IMR-90 (cell line): Measurements from ENCODE around the gene ESAM. TPM values are rescaled to one million over a fixed set of nuclear protein-coding genes. Genes with fewer than 3 reads are reported as not detected.

ENCODE experiments used
- ATAC-seq: fragments of 200-7000 bp; cut with Tn5 transposase; 2 replicates; pipeline ENCODE4 v1.9.1; 2020; ENCODE audit warnings: low read depth, mild to moderate bottlenecking, moderate library complexity
- BruUV-seq: library from RNA; stranded (reverse); fragments of 400-500 nt; replicated peaks from 2 replicates; lab custom pipeline; 2021; lab: Mats Ljungman, UMichigan
- CTCF ChIA-PET: fragments of 300-600 bp; formaldehyde crosslinking; extraction: SDS; loops from one replicate; lab custom pipeline; 2021; ENCODE audit warnings: antibody characterized with exemption; lab: Yijun Ruan, JAX
- POLR2A ChIA-PET: fragments of 300-600 bp; sonication (Branson Sonifier 250); formaldehyde crosslinking; loops from one replicate; lab custom pipeline; 2022; ENCODE audit warnings: antibody characterized with exemption; ENCODE audit not compliant: unreplicated experiment; lab: Charles Lee
- DNase-seq: peaks from one replicate; pipeline ENCODE4 v3.0.0; 2013
- H2AFZ ChIP-seq: replicated peaks from 2 replicates; pipeline ENCODE3; 2013; ENCODE audit warnings: low read length, mild to moderate bottlenecking; ENCODE audit not compliant: poor library complexity
- H2AK5ac ChIP-seq: 2 replicates; pipeline ENCODE4 v1.6.1; 2013; ENCODE audit warnings: low read depth, low read length, inconsistent platforms
- H2AK9ac ChIP-seq: replicated peaks from 2 replicates; pipeline ENCODE3; 2013; ENCODE audit warnings: mild to moderate bottlenecking, low read depth, low read length, moderate library complexity; ENCODE audit not compliant: poor library complexity
- H2BK120ac ChIP-seq: 2 replicates; pipeline ENCODE4 v1.6.1; 2013; ENCODE audit warnings: low read depth, low read length, inconsistent platforms
- H2BK15ac ChIP-seq: 3 replicates; pipeline ENCODE4 v1.6.1; 2013; ENCODE audit warnings: low read depth, low read length, inconsistent platforms
- H2BK20ac ChIP-seq: 2 replicates; pipeline ENCODE4 v1.6.1; 2013; ENCODE audit warnings: low read depth, mild to moderate bottlenecking, inconsistent platforms, low read length, moderate library complexity
- H2BK5ac ChIP-seq: 2 replicates; pipeline ENCODE4 v1.6.1; 2013; ENCODE audit warnings: mild to moderate bottlenecking, low read depth, low read length, inconsistent platforms; ENCODE audit not compliant: poor library complexity, severe bottlenecking
- H3K14ac ChIP-seq: replicated peaks from 2 replicates; pipeline ENCODE4 v1.6.1; 2013; ENCODE audit warnings: low read depth, low read length, inconsistent platforms
- H3K18ac ChIP-seq: 2 replicates; pipeline ENCODE4 v1.6.1; 2013; ENCODE audit warnings: low read depth, low read length, control low read depth
- H3K23ac ChIP-seq: 2 replicates; pipeline ENCODE4 v1.6.1; 2013; ENCODE audit warnings: low read depth, low read length, inconsistent platforms
- H3K27ac ChIP-seq: 2 replicates; pipeline ENCODE4 v1.5.1; 2013; ENCODE audit warnings: mild to moderate bottlenecking, control low read depth, low read length; ENCODE audit not compliant: insufficient read depth
- H3K27me3 ChIP-seq: 2 replicates; pipeline ENCODE4 v1.6.1; 2013; ENCODE audit warnings: low read length; ENCODE audit not compliant: control insufficient read depth, insufficient read depth
- H3K36me3 ChIP-seq: 2 replicates; pipeline ENCODE4 v1.6.1; 2013; ENCODE audit warnings: low read length, mixed read lengths; ENCODE audit not compliant: control insufficient read depth, insufficient read depth
- H3K4ac ChIP-seq: 2 replicates; pipeline ENCODE4 v1.6.1; 2013; ENCODE audit warnings: low read depth, low read length, inconsistent platforms
- H3K4me1 ChIP-seq: 2 replicates; pipeline ENCODE4 v1.6.1; 2013; ENCODE audit warnings: low read length, mixed read lengths; ENCODE audit not compliant: control insufficient read depth, insufficient read depth
- H3K4me2 ChIP-seq: 2 replicates; pipeline ENCODE4 v1.6.1; 2013; ENCODE audit warnings: low read depth, mild to moderate bottlenecking, control low read depth, low read length, moderate library complexity
- H3K4me3 ChIP-seq: 2 replicates; pipeline ENCODE4 v1.5.1; 2013; ENCODE audit warnings: low read depth, mild to moderate bottlenecking, control low read depth, low read length, moderate library complexity; ENCODE audit not compliant: insufficient read depth
- H3K56ac ChIP-seq: 2 replicates; pipeline ENCODE4 v1.6.1; 2013; ENCODE audit warnings: low read length, inconsistent platforms; ENCODE audit not compliant: insufficient read depth; ENCODE audit errors: extremely low read depth
- H3K79me1 ChIP-seq, 2 experiments: 2 replicates each; pipeline ENCODE4 v1.6.1; 2013; ENCODE audit warnings: low read length in 2 of 2, inconsistent platforms in 1 of 2, low read depth in 1 of 2
- H3K9ac ChIP-seq: 2 replicates; pipeline ENCODE4 v1.6.1; 2013; ENCODE audit warnings: low read depth, low read length, control low read depth
- H3K9me1 ChIP-seq: 2 replicates; pipeline ENCODE4 v1.6.1; 2013; ENCODE audit warnings: low read length, inconsistent platforms; ENCODE audit not compliant: insufficient read depth
- H3K9me3 ChIP-seq: 2 replicates; pipeline ENCODE4 v1.6.1; 2013; ENCODE audit warnings: low read length; ENCODE audit not compliant: control insufficient read depth, insufficient read depth
- H4K20me1 ChIP-seq: 2 replicates; pipeline ENCODE4 v1.6.1; 2013; ENCODE audit warnings: low read length, inconsistent platforms; ENCODE audit not compliant: insufficient read depth
- H4K5ac ChIP-seq: 2 replicates; pipeline ENCODE4 v1.6.1; 2013; ENCODE audit warnings: mild to moderate bottlenecking, low read depth, low read length, control low read depth
- H4K8ac ChIP-seq, 2 experiments: 2 replicates each; pipeline ENCODE4 v1.6.1; 2013; ENCODE audit warnings: low read depth in 2 of 2, low read length in 2 of 2, control low read depth in 1 of 2, inconsistent platforms in 1 of 2
- H4K91ac ChIP-seq: 2 replicates; pipeline ENCODE4 v1.6.1; 2013; ENCODE audit warnings: low read depth, low read length, inconsistent platforms; ENCODE audit not compliant: insufficient read depth
- RAD21 ChIP-seq: IDR thresholded peaks from 2 replicates; pipeline ENCODE4 v1.6.1; 2012; ENCODE audit warnings: low read length, improper control_type of control experiment
- WGBS, 2 experiments: methylation state at CpG; one replicate each; pipeline versions ENCODE4 v1.1.5 to v1.1.7; 2013; ENCODE audit warnings: missing lambda C conversion rate in 2 of 2; ENCODE audit not compliant: insufficient read length in 1 of 2; ENCODE audit errors: extremely low coverage in 2 of 2; 5-methylcytosine and 5-hydroxymethylcytosine counted together
- dilution Hi-C: fragments of 300-500 bp; cut with HindIII; formaldehyde crosslinking; loops from one replicate; pipeline ENCODE4 v1.14.3; 2018; ENCODE audit warnings: low sequenced_read_pairs; ENCODE audit not compliant: unreplicated experiment
- in situ Hi-C: fragments of 300-500 bp; cut with MboI; formaldehyde crosslinking; loops from 3 replicates; pipeline ENCODE4 v1.14.3; 2019; ENCODE audit warnings: low sequenced_read_pairs, inconsistent platforms, mixed read lengths
- intact Hi-C: fragments of 100-400 bp; cut with micrococcal nuclease; formaldehyde crosslinking; loops from 2 replicates; pipeline ENCODE4 v1.10.0; 2022
- polyA plus RNA-seq, 3 experiments: library from polyadenylated mRNA; depleted of rRNA; stranded (reverse); fragments of >200 nt; gene quantifications; 2 replicates each; pipeline ENCODE4 v1.2.3, GENCODE V29; 2012; ENCODE audit warnings: low replicate concordance in 1 of 3
- total RNA-seq: library from RNA; depleted of rRNA; stranded (reverse); fragments of >200 nt; gene quantifications from 2 replicates; pipeline ENCODE4 v1.2.3, GENCODE V29; 2012

ESAM gene
- total and polyA plus RNA-seq, 2 of the 4 experiments (the other 2 are of a cell fraction): under 0.01 to 0.12 TPM

DNA sequence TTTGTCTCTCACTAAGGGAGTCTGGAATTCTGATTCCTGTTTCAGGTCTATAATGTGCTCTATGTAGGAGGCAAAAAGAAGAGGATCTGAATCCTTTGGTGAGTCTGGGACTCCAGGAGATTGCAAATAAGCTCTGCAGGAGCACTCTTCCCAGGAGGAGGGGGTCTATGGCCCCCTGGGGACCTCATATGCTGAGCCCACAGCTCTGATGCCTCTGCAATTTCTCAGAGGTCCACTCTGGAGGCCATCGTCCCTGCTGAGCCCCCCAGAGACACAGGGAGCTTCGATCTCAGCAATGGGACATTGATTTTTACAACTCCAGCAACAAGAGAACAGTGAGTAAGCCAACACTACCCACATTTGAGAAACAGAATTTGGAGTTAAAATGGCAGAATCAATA lies 42.6 kb downstream of the ESAM start:
- Histone ChIP-seq H3K4me2 (no peak overlapping the region), H3K4me1 (peaks cover 3% of the 10 kb centered on the region), H4K8ac (no peak overlapping the region), H4K5ac (no peak overlapping the region), H3K14ac (no peak overlapping the region), H2AK5ac (no peak overlapping the region), H3K4me3 (no peak overlapping the region), H2BK20ac (no peak overlapping the region), H4K91ac (no peak overlapping the region), H3K27me3 (peaks cover 38% of the 10 kb centered on the region), H3K79me1 (no peaks in the 10 kb centered on the region), H3K18ac (no peak overlapping the region), H3K36me3 (no peaks in the 10 kb centered on the region), H3K9me3 (no peaks in the 10 kb centered on the region), H3K9ac (no peak overlapping the region), H2BK5ac (no peak overlapping the region), H4K20me1 (no peaks in the 10 kb centered on the region), H3K27ac (no peak overlapping the region), H3K56ac (no peak overlapping the region), H3K23ac (no peak overlapping the region), H2AK9ac (no peak overlapping the region), H3K9me1 (no peaks in the 10 kb centered on the region), H2AFZ (no peak overlapping the region), H2BK15ac (no peak overlapping the region), H2BK120ac (no peak overlapping the region), H3K4ac (no peak overlapping the region)
- in situ Hi-C loops: no loop called here
- BruUV-seq: no TSS peak
- CTCF ChIA-PET: no interaction called here
- dilution Hi-C loops: no loop called here
- DNase-seq: no peak
- POLR2A ChIA-PET: no interaction called here
- no peak for TF ChIP-seq RAD21
- WGBS, 2 experiments: no CpG with 5 or more reads among the region's 2 CpGs
- no peak for ATAC-seq
- intact Hi-C loops: loop anchor here (5.0 kb wide), 1 partner anchor 42 kb away; no protein-coding TSS in a partner anchor
